ENCODE measurements around the gene MYL3.

MYL3 gene

GRCh38 chr3:46878781-46879436 lies 15.7 kb upstream of the MYL3 start:
- ChIA-PET CTCF (interaction anchor here (0.9 to 6.7 kb wide), 11 partner anchors 8 to 176 kb away, joined by 3 to 57 read pairs (median 5); partner anchors contain the start of gene MYL3), POLR2A (no interaction called here)
- TF ChIP-seq, protein P1, sequence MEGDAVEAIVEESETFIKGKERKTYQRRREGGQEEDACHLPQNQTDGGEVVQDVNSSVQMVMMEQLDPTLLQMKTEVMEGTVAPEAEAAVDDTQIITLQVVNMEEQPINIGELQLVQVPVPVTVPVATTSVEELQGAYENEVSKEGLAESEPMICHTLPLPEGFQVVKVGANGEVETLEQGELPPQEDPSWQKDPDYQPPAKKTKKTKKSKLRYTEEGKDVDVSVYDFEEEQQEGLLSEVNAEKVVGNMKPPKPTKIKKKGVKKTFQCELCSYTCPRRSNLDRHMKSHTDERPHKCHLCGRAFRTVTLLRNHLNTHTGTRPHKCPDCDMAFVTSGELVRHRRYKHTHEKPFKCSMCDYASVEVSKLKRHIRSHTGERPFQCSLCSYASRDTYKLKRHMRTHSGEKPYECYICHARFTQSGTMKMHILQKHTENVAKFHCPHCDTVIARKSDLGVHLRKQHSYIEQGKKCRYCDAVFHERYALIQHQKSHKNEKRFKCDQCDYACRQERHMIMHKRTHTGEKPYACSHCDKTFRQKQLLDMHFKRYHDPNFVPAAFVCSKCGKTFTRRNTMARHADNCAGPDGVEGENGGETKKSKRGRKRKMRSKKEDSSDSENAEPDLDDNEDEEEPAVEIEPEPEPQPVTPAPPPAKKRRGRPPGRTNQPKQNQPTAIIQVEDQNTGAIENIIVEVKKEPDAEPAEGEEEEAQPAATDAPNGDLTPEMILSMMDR (IDR thresholded peaks at IDR 0.05; ENCODE audit: insufficient read depth, low read length, missing control alignments), result peak; percentile 8
- no peak overlapping the region for H3K4me3 ChIP-seq (ENCODE audit: low read depth, low read length)
- DNase-seq (ENCODE audit: low read depth, low spot score), result no peak

DNA sequence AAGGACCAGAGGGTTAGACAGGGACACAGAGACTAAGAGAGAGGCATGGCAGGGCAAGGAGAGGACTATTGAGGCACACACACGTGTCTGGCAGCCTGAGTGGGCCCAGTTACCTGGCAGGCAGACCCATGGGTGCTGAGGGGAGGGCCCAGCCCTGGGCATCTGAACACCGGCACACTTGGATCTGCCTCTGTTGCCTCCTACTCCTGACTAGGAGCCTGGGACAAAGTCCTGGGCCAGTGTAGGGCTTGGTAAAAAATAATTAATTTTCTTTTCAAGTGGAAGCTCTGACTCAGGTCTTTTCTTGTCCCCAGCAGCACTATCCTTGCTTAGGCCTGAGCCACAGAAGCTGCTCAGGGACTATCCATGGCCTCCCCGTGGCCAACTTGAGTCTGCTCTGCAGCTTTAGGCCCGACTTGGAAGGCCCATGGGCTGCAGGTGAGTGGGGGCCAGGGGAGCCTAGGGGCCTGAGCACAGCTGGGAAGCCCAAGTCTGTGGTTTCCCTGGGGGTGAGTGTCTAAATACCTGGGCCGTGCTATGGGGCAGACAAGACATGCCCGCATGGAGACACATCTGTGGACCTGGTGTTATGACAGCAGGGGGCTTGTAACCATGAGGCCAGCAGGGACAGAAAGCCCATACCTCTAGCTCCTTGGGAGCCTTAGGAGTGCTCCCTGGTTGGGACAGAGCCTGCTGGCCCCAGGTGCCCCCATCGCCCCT lies 14.3 kb upstream of the MYL3 start, which contains the start of gene PTH1R:
Gene PTH1R, plus strand, starts transcription at position 316 of the 720 bp plus-strand sequence. CDS start 5,839 bp downstream, outside the sequence.
- DNase-seq (ENCODE audit: low read depth, low spot score), result no peak
- POLR2A ChIA-PET, result no interaction called here
- CTCF ChIA-PET, result interaction anchor here (0.6 to 6.7 kb wide), 8 partner anchors 11 to 175 kb away, joined by 3 to 57 read pairs (median 6); partner anchors contain the start of gene MYL3
- TF ChIP-seq, protein P1 (IDR thresholded peaks at IDR 0.05; ENCODE audit: insufficient read depth, low read length, missing control alignments), result no peak
- no peak within 1 kb of the TSS for H3K4me3 ChIP-seq (ENCODE audit: low read depth, low read length)

DNA sequence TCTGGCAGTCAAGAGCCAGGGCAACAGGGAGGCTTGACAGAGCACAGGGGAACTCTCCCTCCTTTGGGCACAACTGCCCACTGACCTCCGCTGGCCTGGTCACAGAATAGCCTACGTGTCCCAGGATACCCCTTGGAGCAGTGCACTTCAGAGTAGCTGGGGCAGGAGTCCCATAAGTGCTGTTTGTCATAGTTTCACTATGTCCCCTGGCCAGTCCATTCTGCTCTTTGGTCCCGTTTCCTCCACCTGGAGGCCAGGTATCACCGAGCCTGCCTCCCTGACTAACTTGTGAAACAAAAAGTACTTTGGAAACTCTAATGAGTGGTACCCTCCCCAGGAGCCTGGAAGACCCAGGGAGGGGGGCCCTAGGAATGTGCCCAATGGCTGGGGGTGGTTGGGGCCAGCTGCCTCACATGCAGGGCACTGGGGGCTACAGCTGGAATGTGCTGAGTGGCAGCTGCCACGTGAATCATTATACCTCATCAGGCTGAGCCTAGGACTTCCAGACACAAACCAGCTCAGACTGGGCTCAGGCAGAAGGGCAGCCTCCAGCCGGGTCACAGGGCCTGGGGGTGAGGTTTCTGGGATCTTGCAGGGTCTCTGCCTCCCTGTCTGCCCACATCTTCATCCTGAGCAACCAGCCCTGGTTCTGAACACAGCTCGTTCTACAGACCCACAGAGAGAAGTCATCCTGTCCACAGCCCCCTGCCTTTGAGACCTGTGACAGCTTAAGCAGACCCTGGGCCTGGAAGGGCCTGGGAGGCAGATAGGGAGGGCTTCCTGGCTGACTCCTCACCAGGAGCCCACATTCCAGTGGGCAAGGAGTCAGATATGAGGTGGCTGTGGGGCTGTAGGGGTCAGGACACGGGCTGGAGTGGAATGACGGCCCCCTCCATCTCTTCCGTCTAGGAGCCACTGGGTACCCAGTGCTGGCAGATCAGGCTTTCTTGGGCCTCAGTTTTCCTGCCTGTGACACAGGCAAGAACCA lies 13.4 kb upstream of the MYL3 start:
- DNase-seq (ENCODE audit: low read depth, low spot score), result no peak
- TF ChIP-seq, protein P1 (IDR thresholded peaks at IDR 0.05; ENCODE audit: insufficient read depth, low read length, missing control alignments), result no peak
- CTCF ChIA-PET, result interaction anchor here (2.2 to 6.7 kb wide), 3 partner anchors 10 to 19 kb away, joined by 10 to 57 read pairs (median 12); no protein-coding TSS in a partner anchor
- POLR2A ChIA-PET, result no interaction called here
- H3K4me3 ChIP-seq (ENCODE audit: low read depth, low read length), result no peak overlapping the region

DNA sequence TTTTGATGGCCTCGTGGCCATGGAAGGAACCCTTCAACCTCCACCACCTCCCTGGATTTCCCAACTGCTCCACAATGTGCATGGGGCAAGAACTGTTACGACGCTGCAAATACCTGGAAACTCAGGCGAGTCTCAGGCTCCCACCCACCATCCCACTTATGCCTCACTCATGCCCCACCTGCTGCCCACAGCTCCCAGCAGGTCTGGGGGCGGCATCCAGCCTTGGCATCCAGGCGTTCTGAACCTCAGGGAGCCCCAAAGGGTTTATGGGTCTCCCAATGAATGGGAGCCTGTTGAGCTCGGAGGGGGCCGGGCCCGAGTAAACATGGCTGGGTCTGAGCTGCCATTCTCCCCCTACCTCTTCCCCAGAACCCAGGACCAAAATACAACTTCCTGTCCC lies 12.3 kb upstream of the MYL3 start:
- ChIA-PET POLR2A (no interaction called here), CTCF (interaction anchor here (1.1 to 6.7 kb wide), 4 partner anchors 9 to 182 kb away, joined by 3 to 57 read pairs (median 12); partner anchors contain the start of gene ALS2CL)
- no peak overlapping the region for H3K4me3 ChIP-seq (ENCODE audit: low read depth, low read length)
- no peak for DNase-seq (ENCODE audit: low read depth, low spot score)
- TF ChIP-seq, protein P1 (IDR thresholded peaks at IDR 0.05; ENCODE audit: insufficient read depth, low read length, missing control alignments), result no peak

DNA sequence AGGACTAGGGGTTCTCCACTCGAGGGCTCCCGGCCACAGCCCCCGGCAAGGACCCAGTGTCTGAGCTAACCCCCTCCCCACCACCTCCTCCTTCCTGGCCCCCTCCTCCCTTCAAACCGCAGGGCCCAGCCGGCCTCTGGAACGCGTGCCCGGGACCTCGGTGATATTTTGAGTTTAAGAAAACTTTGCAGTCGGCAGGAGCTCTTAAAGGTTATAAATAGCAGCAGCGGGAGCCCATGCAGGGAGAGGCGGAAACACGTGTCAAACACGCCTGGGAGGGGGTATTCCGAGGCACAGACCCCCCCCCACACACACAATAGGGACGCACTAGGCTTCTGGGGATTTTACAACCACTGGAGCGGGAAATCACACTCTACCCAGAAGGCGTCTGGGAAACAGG lies 11.2 kb upstream of the MYL3 start:
- POLR2A ChIA-PET, result interaction anchor here (0.7 kb wide), 1 partner anchor 172 kb away, joined by 3 read pairs; no protein-coding TSS in a partner anchor
- DNase-seq (ENCODE audit: low read depth, low spot score), result no peak
- TF ChIP-seq, protein P1 (IDR thresholded peaks at IDR 0.05; ENCODE audit: insufficient read depth, low read length, missing control alignments), result no peak
- CTCF ChIA-PET, result interaction anchor here (1.0 to 6.7 kb wide), 9 partner anchors 7 to 181 kb away, joined by 3 to 57 read pairs (median 4); partner anchors contain the start of genes ALS2CL and MYL3
- H3K4me3 ChIP-seq (ENCODE audit: low read depth, low read length), result no peak overlapping the region

Data from AG04449 (cell line).